ENCODE measurements around the gene PI4KA.
"Not testable (repeated sequence)": the region's sequence is repeated elsewhere in the genome, so short reads cannot be mapped to it uniquely, and the experiment has no call there.

The PI4KA gene

DNA sequence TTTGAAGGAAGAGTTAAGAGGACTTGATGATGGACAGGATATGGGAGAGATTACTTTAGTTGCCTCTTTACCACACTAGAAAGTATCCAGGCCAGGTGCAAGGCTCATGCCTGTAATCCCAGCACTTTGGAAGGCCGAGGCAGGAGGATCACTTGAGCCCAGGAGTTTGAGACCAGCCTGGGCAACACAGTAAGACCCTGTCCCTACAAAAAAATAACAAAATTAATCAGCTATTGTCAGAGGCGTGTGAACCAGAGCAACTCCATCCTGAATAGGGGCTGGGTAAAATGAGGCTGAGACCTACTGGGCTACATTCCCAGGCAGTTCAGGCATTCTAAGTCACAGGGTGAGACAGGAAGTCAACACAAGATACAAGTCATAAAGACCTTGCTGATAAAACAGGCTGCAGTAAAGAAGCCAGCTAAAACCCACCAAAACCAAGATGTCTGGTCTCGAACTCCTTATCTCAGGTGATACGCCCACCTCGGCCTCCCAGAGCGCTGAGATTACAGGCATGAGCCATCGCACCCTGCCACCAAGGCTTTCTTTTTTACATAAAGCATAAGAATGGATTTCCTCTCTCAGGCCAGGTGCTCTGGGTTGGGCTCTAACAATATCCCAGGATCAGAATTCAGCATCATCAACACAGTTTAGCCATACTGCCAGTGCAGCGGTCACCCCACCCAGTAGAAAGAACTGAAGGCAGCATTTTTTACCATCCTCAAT lies 17.8 kb downstream of the PI4KA start:
- TF ChIP-seq ZC3H10 (CRISPR knock-in tag; IDR thresholded peaks at IDR 0.05) (no peak), GLIS3 (CRISPR knock-in tag; IDR thresholded peaks at IDR 0.05) (no peak), TSHZ2 (CRISPR knock-in tag; IDR thresholded peaks at IDR 0.05) (no peak), TCF4 (CRISPR knock-in tag; IDR thresholded peaks at IDR 0.05; ENCODE audit: borderline replicate concordance) (no peak), PATZ1 (CRISPR knock-in tag; IDR thresholded peaks at IDR 0.05; ENCODE audit: borderline replicate concordance) (no peak)

GRCh38 chr22:20839837-20840645 lies 18.6 kb downstream of the PI4KA start:
- no peak for ATAC-seq
- TF ChIP-seq PPARA (CRISPR knock-in tag; IDR thresholded peaks at IDR 0.05; ENCODE audit: borderline replicate concordance) = no peak
- no peak for TF ChIP-seq ZFP30 (CRISPR knock-in tag; IDR thresholded peaks at IDR 0.05)
- TF ChIP-seq OSR1 (CRISPR knock-in tag; IDR thresholded peaks at IDR 0.05) = no peak

More for the DNA sequence above, 17.8 kb downstream of the PI4KA start:
- ATAC-seq = no peak

- ATAC-seq = not testable (repeated sequence)
Measured at GRCh38 chr22:20839354-20839753, 19.3 kb downstream of the PI4KA start.

DNA sequence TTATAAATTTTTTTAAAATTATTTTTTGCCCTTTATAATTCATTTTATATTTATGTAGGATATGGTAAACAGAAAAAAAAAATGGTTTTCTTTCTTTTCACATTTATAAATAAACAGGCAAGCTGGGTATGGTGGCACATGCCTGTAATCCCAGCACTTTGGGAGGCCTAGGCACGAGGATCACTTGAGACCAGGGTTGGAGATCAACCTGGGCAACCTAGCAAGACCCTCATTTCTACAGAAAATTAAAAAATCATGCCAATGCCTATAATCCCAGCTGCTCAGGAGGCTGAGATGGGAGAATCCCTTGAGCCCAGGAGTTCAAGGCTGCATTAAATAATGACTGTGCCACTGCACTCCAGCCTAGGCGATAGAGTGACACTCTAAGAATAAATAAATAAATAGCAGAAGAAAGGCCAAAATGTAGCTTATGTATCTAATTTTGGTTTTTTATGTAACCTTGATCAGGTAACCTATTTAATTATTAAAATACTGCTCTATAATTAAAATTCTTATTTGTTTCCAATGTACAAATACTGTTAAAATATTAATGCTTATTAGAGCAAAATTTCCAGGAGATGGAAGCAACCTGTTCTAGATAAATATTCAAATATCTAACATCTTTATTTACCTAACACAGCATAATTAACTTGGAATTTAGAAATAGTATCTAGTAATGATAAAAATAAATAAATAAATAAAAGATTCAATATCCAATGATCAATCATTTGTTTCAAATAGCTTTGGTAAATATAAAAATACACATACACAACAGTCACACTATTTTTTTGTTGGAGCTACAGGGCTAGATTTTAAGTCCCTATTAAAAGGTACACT lies 21.4 kb downstream of the PI4KA start:
- ATAC-seq = no peak
- TF ChIP-seq ZNF565 (CRISPR knock-in tag; conservative IDR thresholded peaks at IDR 0.05; ENCODE audit: low read depth) (no peak), ZNF8 (CRISPR knock-in tag; IDR thresholded peaks at IDR 0.05) (no peak), ZFP30 (CRISPR knock-in tag; IDR thresholded peaks at IDR 0.05) (no peak), RARB (CRISPR knock-in tag; IDR thresholded peaks at IDR 0.05) (no peak), CSRNP3 (CRISPR knock-in tag; IDR thresholded peaks at IDR 0.05) (no peak), ISL1 (CRISPR knock-in tag; IDR thresholded peaks at IDR 0.05) (no peak), CSDC2 (CRISPR knock-in tag; IDR thresholded peaks at IDR 0.05) (no peak), SNAI2 (CRISPR knock-in tag; IDR thresholded peaks at IDR 0.05) (no peak), ZNF70 (CRISPR knock-in tag; IDR thresholded peaks at IDR 0.05) (no peak), ZFP3 (CRISPR knock-in tag; IDR thresholded peaks at IDR 0.05) (no peak)
- TF ChIP-seq, protein P1, sequence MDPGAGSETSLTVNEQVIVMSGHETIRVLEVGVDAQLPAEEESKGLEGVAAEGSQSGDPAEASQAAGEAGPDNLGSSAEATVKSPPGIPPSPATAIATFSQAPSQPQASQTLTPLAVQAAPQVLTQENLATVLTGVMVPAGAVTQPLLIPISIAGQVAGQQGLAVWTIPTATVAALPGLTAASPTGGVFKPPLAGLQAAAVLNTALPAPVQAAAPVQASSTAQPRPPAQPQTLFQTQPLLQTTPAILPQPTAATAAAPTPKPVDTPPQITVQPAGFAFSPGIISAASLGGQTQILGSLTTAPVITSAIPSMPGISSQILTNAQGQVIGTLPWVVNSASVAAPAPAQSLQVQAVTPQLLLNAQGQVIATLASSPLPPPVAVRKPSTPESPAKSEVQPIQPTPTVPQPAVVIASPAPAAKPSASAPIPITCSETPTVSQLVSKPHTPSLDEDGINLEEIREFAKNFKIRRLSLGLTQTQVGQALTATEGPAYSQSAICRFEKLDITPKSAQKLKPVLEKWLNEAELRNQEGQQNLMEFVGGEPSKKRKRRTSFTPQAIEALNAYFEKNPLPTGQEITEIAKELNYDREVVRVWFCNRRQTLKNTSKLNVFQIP (CRISPR knock-in tag; IDR thresholded peaks at IDR 0.05; ENCODE audit: borderline replicate concordance, low read depth) = no peak

Measured in SK-N-SH treated with all-trans-retinoic acid at 6 μM for 48 hours (cell line).